Endothelial cell of umbilical vein (primary cell): ENCODE results near the gene MRLN. TPM values are rescaled to one million over a fixed set of nuclear protein-coding genes. Genes with fewer than 3 reads are reported as not detected.

Experiments
- BruUV-seq: library from RNA; stranded (reverse); fragments of 400-500 nt; replicated peaks from 2 replicates; lab custom pipeline; 2021; lab: Mats Ljungman, UMichigan
- CTCF ChIA-PET: fragments of 300-600, 350-600 bp; sonication (Branson Sonifier 250); formaldehyde crosslinking; loops from one replicate; lab custom pipeline; 2021; ENCODE audit warnings: antibody characterized with exemption, inconsistent platforms; lab: Charles Lee
- POLR2A ChIA-PET: fragments of 300-600, 350-600 bp; sonication (Branson Sonifier 250); formaldehyde crosslinking; loops from one replicate; lab custom pipeline; 2021; ENCODE audit warnings: antibody characterized with exemption, inconsistent platforms; lab: Charles Lee
- DNase-seq: peaks from one replicate; pipeline ENCODE4 v3.0.0-alpha.2; 2011; ENCODE audit warnings: low read depth, low spot score
- FAIRE-seq: peaks from 2 replicates; lab custom pipeline; 2011; peaks lifted over from hg19 to GRCh38; lab: Jason Lieb, UNC
- H2AFZ ChIP-seq: 2 replicates; pipeline ENCODE4 v1.6.0; 2012; ENCODE audit warnings: low read depth, low read length, control low read depth, inconsistent platforms
- H3K27ac ChIP-seq: 2 replicates; pipeline ENCODE4 v1.5.1; 2011; ENCODE audit warnings: low read depth, mild to moderate bottlenecking, control low read depth, low read length, moderate library complexity; ENCODE audit not compliant: insufficient read depth
- H3K27me3 ChIP-seq, 2 experiments: 2 replicates each; pipeline versions ENCODE4 v1.6.0 to v1.6.1; 2011; ENCODE audit warnings: low read length in 2 of 2, mixed read lengths in 1 of 2; ENCODE audit not compliant: control insufficient read depth in 2 of 2, insufficient read depth in 2 of 2
- H3K36me3 ChIP-seq, 2 experiments: 2 replicates in 1 of 2; 3 replicates in 1 of 2; pipeline ENCODE4 v1.5.1; 2011; ENCODE audit warnings: low read length in 2 of 2, mild to moderate bottlenecking in 1 of 2, moderate library complexity in 1 of 2; ENCODE audit not compliant: control insufficient read depth in 2 of 2, insufficient read depth in 2 of 2; ENCODE audit errors: extremely low read depth in 1 of 2
- H3K4me1 ChIP-seq: 3 replicates; pipeline ENCODE4 v1.5.1; 2011; ENCODE audit warnings: mild to moderate bottlenecking, low read length; ENCODE audit not compliant: control insufficient read depth, insufficient read depth; ENCODE audit errors: extremely low read depth
- H3K4me2 ChIP-seq: 2 replicates; pipeline ENCODE4 v1.6.1; 2011; ENCODE audit warnings: low read length, control low read depth, mixed read lengths; ENCODE audit not compliant: insufficient read depth
- H3K4me3 ChIP-seq, 3 experiments: fragments of 200-600 bp in 1 of 3; sonication (generic), shearing (Covaris generic) in 1 of 3; replicated peaks in 1 of 3; 2 replicates each; pipeline ENCODE4 v1.5.1; 2011 to 2016; ENCODE audit warnings: control low read depth in 3 of 3, low read length in 3 of 3, mild to moderate bottlenecking in 2 of 3, inconsistent platforms in 1 of 3, low read depth in 1 of 3, moderate library complexity in 1 of 3; ENCODE audit not compliant: insufficient read depth in 1 of 3
- H3K79me2 ChIP-seq: 2 replicates; pipeline ENCODE4 v1.6.0; 2012; ENCODE audit warnings: low read length, inconsistent platforms; ENCODE audit not compliant: control insufficient read depth, insufficient read depth
- H3K9ac ChIP-seq: replicated peaks from 2 replicates; pipeline ENCODE3; 2011; ENCODE audit warnings: low read length, control low read depth; ENCODE audit not compliant: insufficient read depth; ENCODE audit errors: extremely low read depth
- H3K9me1 ChIP-seq: replicated peaks from 3 replicates; pipeline ENCODE4 v1.6.0; 2011; ENCODE audit warnings: mild to moderate bottlenecking, low read length; ENCODE audit not compliant: control insufficient read depth, insufficient read depth; ENCODE audit errors: extremely low read depth
- H3K9me3 ChIP-seq: replicated peaks from 2 replicates; pipeline ENCODE4 v1.5.1; 2012; ENCODE audit warnings: low read length, inconsistent platforms; ENCODE audit not compliant: control insufficient read depth, insufficient read depth
- H4K20me1 ChIP-seq: replicated peaks from 2 replicates; pipeline ENCODE3; 2011; ENCODE audit warnings: mild to moderate bottlenecking, low read length; ENCODE audit not compliant: control insufficient read depth, insufficient read depth; ENCODE audit errors: extremely low read depth
- EZH2 ChIP-seq: IDR thresholded peaks from 2 replicates; pipeline ENCODE4 v1.6.1; 2012; ENCODE audit warnings: borderline replicate concordance, low read depth, mild to moderate bottlenecking, moderate library complexity, low read length, inconsistent platforms; ENCODE audit not compliant: severe bottlenecking
- FOS ChIP-seq: IDR thresholded peaks from 2 replicates; pipeline ENCODE4 v1.6.1; 2011; ENCODE audit warnings: mild to moderate bottlenecking, low read length, moderate library complexity, borderline replicate concordance; ENCODE audit not compliant: insufficient read depth
- GATA2 ChIP-seq: IDR thresholded peaks from 2 replicates; pipeline ENCODE4 v1.7.0; 2011; ENCODE audit warnings: low read depth, mild to moderate bottlenecking, moderate library complexity, mixed read lengths, low read length; ENCODE audit not compliant: insufficient read length, insufficient read depth
- JUN ChIP-seq: IDR thresholded peaks from 2 replicates; pipeline ENCODE4 v1.6.1; 2011; ENCODE audit warnings: borderline replicate concordance, low read depth; ENCODE audit not compliant: insufficient read length, insufficient read depth
- MYC ChIP-seq: IDR thresholded peaks from one replicate; pipeline ENCODE4 v1.6.1; 2011; ENCODE audit warnings: mild to moderate bottlenecking, low read depth, low read length
- POLR2A ChIP-seq: IDR thresholded peaks from 2 replicates; pipeline ENCODE4 v1.6.1; 2012; ENCODE audit warnings: low read depth, mild to moderate bottlenecking, control low read depth, low read length
- POLR2AphosphoS5 ChIP-seq: IDR thresholded peaks from 2 replicates; pipeline ENCODE4 v1.6.1; 2012; ENCODE audit warnings: low read depth, mild to moderate bottlenecking, control low read depth, low read length, moderate library complexity; ENCODE audit not compliant: insufficient read depth
- dilution Hi-C: fragments of 300-500 bp; cut with MboI; formaldehyde crosslinking; loops from one replicate; pipeline ENCODE4 v1.15.0; 2019; ENCODE audit warnings: low sequenced_read_pairs; ENCODE audit not compliant: extremely low pct_ligation_motif_present
- intact Hi-C: fragments of 100-400 bp; cut with micrococcal nuclease; formaldehyde crosslinking; loops from one replicate; pipeline ENCODE4 v1.10.0; 2022
- polyA plus RNA-seq, 4 experiments: library from polyadenylated mRNA; depleted of rRNA in 3 of 4; stranded (reverse) in 3 of 4; unstranded in 1 of 4; fragments of >200 nt; gene quantifications; 2 replicates each; pipeline versions ENCODE4 v1.2.1 to v1.2.3, GENCODE V29; 2011 to 2012; ENCODE audit warnings: missing spikeins in 1 of 4
- total RNA-seq: library from RNA; stranded (reverse); gene quantifications from 2 replicates; pipeline ENCODE4 v1.2.3, GENCODE V29; 2021
- TF ChIP-seq, protein P1 (sequence below): IDR thresholded peaks from 2 replicates; pipeline ENCODE4 v1.6.1; 2011; ENCODE audit not compliant: insufficient read depth, insufficient read length
- TF ChIP-seq, protein P2 (sequence below), 2 donors: IDR thresholded peaks; 1 replicate in 1 of 2; 2 replicates in 1 of 2; pipeline ENCODE4 v1.5.1; 2011; ENCODE audit warnings: low read length in 2 of 2, mild to moderate bottlenecking in 2 of 2, moderate library complexity in 2 of 2, control low read depth in 1 of 2, inconsistent platforms in 1 of 2, low read depth in 1 of 2; ENCODE audit not compliant: insufficient read depth in 1 of 2; ENCODE audit errors: extremely low read depth in 1 of 2

Gene MRLN
- total and polyA plus RNA-seq, 2 donors (not counting 3 experiments of a cell fraction or from before 2014, with no cell fraction given) = not detected

DNA sequence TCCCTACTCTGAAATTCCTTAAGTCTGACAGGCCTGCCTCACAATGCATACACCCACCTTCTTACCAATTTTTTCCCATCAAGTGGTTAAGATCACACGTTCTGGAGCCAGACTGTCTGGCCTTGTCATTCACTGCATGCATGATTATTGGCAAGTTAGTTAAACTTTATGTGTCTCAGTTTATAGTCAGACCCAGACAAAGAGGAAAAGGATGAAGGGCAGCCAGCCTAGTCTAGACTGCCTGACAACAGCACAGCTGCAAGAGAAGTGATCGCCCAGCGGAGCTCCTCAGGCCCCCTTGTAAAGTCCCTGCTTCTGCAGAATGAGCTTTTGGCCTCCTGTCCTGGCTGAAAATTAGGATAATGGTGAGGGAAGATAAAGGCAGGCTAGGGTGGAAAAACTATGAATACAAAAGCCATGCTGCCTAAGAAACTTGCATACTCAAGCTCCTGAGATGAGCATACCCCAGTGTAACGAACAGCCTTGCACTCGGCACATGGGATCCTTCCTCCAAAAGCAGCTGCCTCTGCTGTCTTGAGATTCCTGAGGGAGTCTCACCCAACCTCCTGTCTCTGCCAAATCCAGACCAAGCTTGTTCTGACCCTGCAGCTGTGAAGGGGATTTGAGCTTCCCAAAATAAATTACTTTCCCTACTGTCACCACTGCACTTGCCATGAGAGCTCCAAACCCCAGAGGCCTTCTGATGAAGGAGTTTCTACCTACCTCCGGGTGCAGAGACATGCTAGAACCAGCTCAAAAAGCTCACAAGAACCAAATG lies 26.7 kb upstream of the MRLN start:
- H3K4me2 ChIP-seq = no peak overlapping the region
- H3K27ac ChIP-seq = no peak overlapping the region
- no peaks in the 10 kb centered on the region for H3K9me3 ChIP-seq
- intact Hi-C loops = no loop called here
- H3K9me1 ChIP-seq = no peaks in the 10 kb centered on the region
- no peak overlapping the region for H3K9ac ChIP-seq
- no peaks in the 10 kb centered on the region for H3K36me3 ChIP-seq
- dilution Hi-C loops = no loop called here
- no peaks in the 10 kb centered on the region for H3K27me3 ChIP-seq
- H2AFZ ChIP-seq = no peak overlapping the region
- POLR2A ChIA-PET = no interaction called here
- no peaks in the 10 kb centered on the region for H3K79me2 ChIP-seq
- TF ChIP-seq, protein P1, sequence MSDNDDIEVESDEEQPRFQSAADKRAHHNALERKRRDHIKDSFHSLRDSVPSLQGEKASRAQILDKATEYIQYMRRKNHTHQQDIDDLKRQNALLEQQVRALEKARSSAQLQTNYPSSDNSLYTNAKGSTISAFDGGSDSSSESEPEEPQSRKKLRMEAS = no peak
- no peak for TF ChIP-seq JUN
- TF ChIP-seq MYC = no peak
- TF ChIP-seq, protein P2, sequence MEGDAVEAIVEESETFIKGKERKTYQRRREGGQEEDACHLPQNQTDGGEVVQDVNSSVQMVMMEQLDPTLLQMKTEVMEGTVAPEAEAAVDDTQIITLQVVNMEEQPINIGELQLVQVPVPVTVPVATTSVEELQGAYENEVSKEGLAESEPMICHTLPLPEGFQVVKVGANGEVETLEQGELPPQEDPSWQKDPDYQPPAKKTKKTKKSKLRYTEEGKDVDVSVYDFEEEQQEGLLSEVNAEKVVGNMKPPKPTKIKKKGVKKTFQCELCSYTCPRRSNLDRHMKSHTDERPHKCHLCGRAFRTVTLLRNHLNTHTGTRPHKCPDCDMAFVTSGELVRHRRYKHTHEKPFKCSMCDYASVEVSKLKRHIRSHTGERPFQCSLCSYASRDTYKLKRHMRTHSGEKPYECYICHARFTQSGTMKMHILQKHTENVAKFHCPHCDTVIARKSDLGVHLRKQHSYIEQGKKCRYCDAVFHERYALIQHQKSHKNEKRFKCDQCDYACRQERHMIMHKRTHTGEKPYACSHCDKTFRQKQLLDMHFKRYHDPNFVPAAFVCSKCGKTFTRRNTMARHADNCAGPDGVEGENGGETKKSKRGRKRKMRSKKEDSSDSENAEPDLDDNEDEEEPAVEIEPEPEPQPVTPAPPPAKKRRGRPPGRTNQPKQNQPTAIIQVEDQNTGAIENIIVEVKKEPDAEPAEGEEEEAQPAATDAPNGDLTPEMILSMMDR (IDR thresholded peaks at IDR 0.05; ENCODE audit: extremely low read depth in 1 of 2, insufficient read depth in 1 of 2, low read depth in 1 of 2, low read length in 2 of 2) = no peak
- no peak for TF ChIP-seq POLR2A
- no peak for TF ChIP-seq POLR2AphosphoS5
- no peak for TF ChIP-seq FOS
- no peak for TF ChIP-seq EZH2
- no peak for TF ChIP-seq GATA2
- no peak for DNase-seq
- H3K4me1 ChIP-seq = no peaks in the 10 kb centered on the region
- H4K20me1 ChIP-seq = no peaks in the 10 kb centered on the region
- no peak overlapping the region for H3K4me3 ChIP-seq
- CTCF ChIA-PET = interaction anchor here (0.9 to 1.5 kb wide), 2 partner anchors 27 to 50 kb away, joined by 3 to 4 read pairs; no protein-coding TSS in a partner anchor
- no TSS peak for BruUV-seq
- no peak for FAIRE-seq
